GM13977 (cell line): ENCODE data around the gene TMEM45B.
"Not testable (repeated sequence)": the region's sequence is repeated elsewhere in the genome, so short reads cannot be mapped to it uniquely, and the experiment has no call there.

Experiments
- DNase-seq: peaks from one replicate; pipeline ENCODE4 v3.0.0; 2012; ENCODE audit warnings: low spot score
- CTCF ChIP-seq: IDR thresholded peaks from 2 replicates; pipeline ENCODE4 v1.5.1; 2012; ENCODE audit warnings: mild to moderate bottlenecking, control low read depth; ENCODE audit not compliant: insufficient read depth; ENCODE audit errors: extremely low read depth, missing control alignments
- in situ Hi-C: fragments of 300-500 bp; cut with MboI; formaldehyde crosslinking; loops from one replicate; pipeline ENCODE4 v1.12.0; 2022; ENCODE audit warnings: low sequenced_read_pairs, low pct_unique_long_range_greater_than_20kb, mixed read lengths, inconsistent platforms; ENCODE audit not compliant: unreplicated experiment

TMEM45B gene

GRCh38 chr11:129846508-129847335 lies 31.1 kb downstream of the TMEM45B start:
- no peak for DNase-seq
- in situ Hi-C loops, result no loop called here
- no peak for TF ChIP-seq CTCF

- in situ Hi-C loops, DNase-seq: not testable (repeated sequence)
Measured at GRCh38 chr11:129847361-129847760, 31.7 kb downstream of the TMEM45B start.

GRCh38 chr11:129849447-129850130 lies 33.9 kb downstream of the TMEM45B start:
- TF ChIP-seq CTCF, result no peak
- in situ Hi-C loops, result no loop called here

GRCh38 chr11:129852125-129852740 lies 36.6 kb downstream of the TMEM45B start:
- TF ChIP-seq CTCF, result no peak
- in situ Hi-C loops, result no loop called here
- no peak for DNase-seq

More at GRCh38 chr11:129849447-129850130, 33.9 kb downstream of the TMEM45B start:
- DNase-seq, result no peak

- in situ Hi-C loops, result no loop called here
- TF ChIP-seq CTCF, result no peak
- no peak for DNase-seq
Measured at GRCh38 chr11:129853518-129854231, 38.0 kb downstream of the TMEM45B start.

GRCh38 chr11:129854232-129854805 lies 38.7 kb downstream of the TMEM45B start:
- in situ Hi-C loops, result no loop called here
- no peak for TF ChIP-seq CTCF
- no peak for DNase-seq
